Globus pallidus (tissue), 1 donor: ENCODE measurements around the gene RNF167.

ENCODE experiments used
- DNase-seq: peaks from one replicate; pipeline ENCODE4 v3.0.0-alpha.2; 2015; ENCODE audit warnings: low spot score

RNF167 gene

DNA sequence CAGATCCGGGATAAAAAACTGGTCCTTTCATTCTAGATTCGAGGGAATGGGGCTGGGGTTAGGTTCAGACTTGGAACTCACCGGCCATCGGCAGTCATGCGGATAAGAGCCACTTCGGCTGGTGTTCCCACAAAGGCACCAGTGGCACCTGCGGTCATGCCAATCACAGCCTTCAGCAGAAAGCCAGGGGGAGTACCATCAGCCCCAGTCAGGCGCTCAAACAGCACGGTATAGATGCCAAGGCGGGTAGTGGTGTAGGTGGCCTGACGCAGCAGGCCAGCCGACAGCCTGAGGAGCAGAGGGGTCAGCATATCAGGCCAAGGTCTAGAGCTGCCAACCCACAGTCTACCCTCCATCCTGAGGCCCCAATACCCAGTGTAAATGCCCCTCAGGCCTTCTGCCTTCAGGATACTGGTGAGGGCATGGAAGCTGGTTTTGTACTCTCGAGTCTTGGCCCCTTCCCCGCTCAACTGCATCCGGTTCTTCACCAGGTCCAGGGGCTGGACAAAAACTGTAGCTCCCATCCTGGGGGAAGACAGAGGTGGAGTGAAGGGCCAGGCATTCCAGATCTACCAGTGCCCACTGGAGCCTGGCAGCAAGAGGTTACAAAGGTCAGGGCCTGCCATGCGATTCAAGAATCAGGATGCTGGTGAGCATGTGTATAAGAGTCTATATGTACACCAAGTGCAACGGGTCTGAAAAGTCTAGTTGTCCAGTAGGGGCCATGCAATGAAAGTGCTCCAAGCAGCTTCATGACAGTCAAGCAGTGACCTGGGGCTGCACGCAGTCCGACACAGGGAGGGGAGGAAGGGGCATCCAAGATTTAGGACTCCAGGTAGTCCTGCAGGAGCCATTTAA, 1.2 kb upstream of the RNF167 start:
- peak; percentile 12 for DNase-seq

DNA sequence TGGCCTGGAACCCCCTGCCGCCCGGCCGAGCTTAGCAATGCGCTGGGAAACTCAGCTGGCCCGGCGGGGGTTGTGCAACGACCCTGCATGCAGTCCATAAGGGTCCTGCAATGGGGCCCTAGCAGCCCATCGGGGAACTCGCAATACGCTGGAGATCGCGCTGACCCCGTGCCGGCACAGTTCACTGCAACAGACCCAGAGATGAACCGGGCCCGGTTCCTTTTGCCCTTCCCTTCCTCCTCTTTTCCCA, 597 bp upstream of the RNF167 start:
- DNase-seq: no peak

DNA sequence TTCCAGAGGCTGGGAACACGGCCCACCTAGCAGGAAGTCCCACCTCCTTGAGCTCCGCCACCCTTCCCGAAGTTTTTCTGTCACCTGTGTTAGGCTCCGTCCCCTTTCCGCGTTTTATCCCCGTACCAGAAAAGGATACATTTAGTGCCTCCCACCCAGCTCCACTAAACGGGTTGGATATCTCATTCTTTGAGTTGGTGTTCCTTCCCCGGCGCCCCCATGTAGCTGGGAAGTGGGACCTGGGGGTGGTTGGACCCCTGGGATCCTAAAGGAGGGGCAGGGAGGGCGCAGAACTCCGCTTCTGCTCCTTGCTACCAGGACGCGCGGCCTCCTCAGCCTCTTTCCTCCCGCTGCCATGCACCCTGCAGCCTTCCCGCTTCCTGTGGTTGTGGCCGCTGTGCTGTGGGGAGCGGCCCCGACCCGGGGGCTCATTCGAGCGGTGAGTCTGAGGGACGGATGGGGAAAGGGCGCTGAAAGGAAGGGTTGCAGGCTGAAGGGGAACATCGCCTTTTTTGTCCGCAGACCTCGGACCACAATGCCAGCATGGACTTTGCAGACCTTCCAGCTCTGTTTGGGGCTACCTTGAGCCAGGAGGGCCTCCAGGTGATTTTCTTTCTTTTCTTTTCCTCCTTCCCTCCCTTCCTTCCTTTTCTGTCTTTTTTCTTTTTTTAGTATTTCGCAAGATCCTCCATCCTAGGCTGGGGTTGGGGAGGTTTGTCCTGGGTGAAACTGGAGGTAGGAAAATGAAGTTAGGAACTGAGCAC, 669 bp downstream of the RNF167 start:
- no peak for DNase-seq

DNA sequence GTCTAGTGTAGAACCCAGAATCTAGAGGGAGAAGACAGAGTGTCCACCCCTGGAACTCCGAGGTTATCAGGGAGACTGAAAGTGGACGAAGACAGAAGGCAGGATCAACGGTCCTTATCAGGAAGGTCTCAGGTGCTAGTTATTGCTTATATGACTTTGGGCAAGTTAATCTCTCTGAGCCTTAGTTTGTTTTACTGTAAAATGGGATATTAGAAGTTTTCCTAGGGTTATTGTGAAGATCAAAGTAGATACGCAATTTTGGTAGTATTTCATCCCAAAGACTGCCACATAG, 1.2 kb downstream of the RNF167 start:
- DNase-seq: no peak

DNA sequence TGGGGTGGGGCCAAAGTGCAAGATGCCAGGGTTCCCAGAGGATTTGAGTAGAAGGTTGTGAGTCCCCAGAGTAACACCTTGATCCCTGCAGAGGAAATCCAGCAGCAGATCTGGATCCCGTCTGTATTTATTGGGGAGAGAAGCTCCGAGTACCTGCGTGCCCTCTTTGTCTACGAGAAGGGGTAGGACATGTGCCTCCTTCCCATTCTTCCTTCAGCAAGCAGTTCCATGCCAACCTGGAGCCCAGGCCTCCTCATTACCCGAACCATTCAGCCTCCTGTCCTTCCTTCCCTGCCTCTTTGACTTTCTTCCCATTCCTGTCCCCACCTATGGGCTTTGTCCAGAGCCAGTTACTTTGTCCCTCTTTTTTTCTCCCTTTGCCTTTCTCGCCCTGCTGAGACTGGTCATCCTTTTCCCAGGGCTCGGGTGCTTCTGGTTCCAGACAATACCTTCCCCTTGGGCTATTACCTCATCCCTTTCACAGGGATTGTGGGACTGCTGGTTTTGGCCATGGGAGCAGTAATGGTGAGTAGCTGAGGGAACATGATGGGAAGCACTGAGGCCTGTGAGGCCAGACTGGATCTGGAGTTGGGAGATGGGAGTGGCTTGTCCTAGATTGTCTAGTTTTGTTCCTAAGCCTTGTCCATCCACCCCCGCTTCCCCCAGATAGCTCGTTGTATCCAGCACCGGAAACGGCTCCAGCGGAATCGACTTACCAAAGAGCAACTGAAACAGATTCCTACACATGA, 2.9 kb downstream of the RNF167 start:
- DNase-seq: no peak

DNA sequence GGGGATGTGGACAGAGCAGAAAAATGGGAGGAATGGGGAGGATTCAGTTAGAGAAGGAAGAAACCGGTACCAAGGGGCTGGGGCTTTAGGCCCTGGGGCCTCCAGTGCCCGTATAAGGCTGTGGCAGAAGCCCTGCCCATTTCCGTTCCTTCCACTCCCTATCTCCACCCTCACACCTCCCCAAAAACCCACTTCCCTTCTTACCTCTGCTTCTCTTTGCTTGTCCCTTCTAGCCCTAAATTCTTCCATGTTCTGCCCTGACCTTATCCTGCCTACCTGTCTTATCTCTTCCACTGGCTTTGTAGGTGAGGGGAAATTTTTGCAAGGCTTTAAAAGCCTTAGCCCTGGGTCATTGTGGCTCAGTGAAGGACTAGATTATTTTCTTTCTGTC, 4.1 kb downstream of the RNF167 start:
- no peak for DNase-seq

DNA sequence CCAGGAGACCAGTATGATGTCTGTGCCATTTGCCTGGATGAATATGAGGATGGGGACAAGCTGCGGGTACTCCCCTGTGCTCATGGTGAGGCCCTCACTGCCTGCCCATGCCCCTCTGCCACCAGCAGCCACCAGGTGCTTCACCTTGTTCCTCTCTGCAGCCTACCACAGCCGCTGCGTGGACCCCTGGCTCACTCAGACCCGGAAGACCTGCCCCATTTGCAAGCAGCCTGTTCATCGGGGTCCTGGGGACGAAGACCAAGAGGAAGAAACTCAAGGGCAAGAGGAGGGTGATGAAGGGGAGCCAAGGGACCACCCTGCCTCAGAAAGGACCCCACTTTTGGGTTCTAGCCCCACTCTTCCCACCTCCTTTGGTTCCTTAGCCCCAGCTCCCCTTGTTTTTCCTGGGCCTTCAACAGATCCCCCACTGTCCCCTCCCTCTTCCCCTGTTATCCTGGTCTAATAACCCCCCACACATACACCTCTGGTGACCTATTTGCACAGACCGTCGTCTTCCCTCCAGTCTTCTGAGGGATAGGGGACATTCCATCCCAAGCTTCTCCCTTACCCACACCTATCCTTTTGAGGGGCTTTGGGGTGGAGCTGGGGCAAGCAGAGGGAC, 4.6 kb downstream of the RNF167 start:
- no peak for DNase-seq

DNA sequence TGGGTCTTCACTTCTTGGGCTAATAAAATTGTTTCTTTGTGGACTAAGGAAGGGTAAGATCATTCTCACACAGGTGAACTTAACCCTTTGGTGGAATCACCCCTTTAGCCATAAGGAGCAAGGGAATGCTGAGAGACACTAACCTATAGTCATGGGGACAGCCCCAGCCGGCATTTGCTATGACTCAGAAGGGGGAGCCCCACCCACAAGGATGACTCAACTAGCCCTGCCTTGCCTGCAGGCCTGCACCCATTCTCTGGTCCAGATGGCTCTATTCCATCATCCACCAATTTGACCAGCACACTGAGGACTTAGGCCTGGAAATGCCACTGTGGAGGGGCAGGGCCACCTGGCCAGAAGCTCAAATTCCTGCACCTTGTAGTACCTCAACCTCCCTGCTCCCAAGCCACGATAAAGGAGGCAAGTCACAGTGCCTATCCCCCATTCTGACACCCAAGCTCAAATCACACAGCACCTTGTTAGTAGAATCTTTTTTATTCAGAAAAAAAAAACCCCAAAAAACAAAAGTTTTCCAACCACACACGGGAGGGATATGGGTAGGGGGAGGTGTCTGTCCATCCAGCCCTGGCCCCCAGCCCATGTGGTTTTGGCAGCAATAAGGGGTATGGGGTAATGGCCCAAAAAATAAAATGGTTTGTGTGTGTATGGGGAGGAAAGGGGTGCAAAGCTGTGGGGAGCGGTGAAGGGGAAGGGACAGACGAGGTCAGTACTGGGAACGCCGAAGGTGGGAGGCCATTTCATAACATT, 5.3 kb downstream of the RNF167 start:
- no peak for DNase-seq

DNA sequence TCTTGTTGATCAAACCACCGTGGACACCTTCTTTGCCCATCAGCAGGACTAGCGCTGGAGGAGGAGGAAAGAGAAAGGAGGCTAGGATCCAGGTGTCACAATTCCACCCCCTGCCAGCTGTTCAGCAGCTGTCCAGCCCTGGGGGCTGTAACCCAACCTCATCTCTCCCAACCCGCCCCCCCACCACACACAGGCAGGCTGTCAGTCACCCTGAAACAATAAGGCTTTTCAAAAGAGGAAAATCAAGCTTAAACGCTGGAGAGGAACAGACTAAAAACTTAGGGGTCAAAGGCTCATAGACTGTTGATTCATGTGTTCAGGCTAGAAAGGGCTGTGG, 5.8 kb downstream of the RNF167 start:
- no peak for DNase-seq

DNA sequence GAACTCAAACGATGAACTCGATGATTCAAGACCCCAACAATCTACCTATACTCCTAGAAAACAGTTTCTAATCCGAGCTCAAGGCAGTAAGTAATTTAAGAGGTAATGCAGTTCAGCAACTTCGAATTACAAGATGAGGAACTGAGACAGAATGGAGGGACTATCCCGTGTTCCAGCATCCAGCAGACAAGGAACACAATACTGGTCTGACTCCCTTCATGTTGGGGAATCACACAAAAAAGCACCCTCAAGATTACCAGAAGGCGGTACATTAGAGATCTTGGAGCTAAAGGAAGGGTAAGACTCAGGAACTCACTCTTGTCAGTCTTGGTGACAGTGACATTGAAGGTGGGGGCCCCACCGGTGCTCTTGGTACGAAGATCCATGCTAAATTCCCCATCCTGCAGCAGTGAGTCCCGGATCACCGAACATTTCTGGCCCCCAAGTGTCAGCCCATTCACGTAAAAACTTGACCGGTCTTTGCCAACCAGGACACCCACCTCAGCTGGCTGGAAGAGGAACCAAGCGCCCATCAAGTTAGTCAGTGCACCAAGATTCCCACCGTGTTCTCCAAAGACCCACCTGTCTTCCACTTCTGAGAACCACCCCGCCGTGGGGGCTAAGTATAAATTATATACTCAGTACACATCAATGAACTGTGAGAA, 6.4 kb downstream of the RNF167 start:
- DNase-seq: no peak

DNA sequence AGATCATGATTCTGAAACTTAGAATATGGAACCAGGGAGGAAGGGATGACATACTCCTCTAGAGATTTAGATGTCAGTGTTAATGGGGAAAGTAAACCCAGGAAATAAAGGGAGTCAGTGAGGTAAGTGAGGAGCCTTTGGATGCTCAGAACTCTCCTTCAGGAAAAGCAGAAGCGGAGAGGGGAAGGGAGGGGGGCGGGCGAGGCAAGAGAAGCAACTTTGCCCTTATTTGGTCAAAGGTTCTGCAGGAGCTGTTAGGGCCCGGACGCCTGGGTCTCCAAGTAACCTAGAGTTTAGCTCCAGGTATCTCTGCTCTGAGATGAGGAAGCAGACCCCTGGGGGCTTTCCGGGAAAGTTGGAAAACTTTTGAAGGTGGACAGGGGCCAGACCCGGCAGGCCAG, 6.9 kb downstream of the RNF167 start:
- no peak for DNase-seq

DNA sequence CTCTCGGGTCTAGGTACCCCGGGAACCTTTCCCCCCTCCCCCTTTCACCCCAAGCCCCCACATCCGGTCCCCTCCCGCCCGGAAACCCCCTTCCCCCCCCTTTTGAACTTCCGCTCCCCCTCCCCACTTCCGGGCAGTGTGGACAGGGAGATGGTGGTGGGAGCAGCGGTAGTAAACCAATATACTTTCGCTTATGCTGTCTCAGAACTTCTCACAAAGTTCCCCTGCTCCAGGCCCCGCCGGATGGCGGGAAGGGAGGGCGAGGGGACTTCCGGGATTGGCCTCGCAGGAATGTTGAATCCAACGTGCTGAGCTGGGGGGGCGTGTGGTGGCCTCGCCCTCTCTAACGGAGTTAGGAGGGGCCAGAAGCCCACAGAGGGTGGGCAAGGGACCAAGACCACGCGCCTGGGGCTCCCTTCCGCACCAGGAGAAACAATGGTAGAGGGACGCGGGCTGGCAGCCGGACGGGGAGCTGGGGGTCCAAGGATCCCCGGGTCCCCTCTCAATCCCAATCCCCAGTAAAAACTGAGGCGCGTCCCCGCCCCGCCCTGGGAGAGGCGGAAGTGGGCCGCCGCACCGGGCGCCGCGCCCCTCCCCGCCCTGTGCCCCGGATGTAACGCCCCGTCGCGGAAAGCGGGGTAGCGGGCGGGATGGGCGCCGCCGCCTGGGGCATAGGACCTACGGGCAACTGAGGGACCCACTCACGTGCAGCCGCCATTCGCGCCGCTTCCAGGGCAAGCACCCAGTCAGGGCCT, 7.5 kb downstream of the RNF167 start:
- no peak for DNase-seq

DNA sequence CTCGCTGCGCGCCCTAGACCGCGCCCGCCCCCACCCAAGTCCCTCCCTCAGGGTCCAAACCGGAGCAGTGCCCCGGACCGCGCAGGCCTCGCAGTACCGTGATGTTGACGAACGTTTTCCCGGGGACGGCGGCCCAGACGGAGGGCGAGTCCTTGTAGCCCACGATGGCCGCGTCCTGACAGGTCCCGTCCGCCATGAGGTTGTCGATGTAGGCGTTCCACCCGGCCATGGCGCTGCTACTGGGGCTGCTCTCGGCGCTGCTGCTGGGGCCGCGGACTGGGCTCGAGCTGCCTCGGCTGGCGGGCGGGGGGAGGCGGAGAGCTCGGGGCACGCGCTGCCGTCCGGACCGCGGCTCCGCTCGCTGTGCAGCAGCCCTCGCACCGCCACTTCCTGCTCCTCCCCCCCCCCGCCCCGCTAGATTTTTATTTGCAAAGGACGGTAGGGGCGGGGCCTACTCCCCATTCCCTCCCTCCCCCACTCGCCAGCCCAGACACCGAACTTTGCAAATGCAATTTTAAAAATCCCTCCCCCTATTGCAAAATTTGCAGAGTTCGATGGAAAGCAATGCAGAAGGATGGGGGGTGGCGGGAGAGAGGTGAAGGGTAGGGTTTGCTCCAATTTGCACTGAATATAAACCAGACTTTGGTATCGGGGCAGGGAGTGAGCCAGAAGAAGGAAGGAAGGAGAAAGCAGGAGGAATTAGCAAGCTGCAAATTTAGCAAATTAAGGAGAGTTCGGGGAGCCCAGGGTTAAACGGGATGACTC, 8.3 kb downstream of the RNF167 start, which contains the start of gene PFN1:
PFN1 (minus strand) TSS at position 365 of the 765 bp plus-strand sequence; CDS start at position 229, 136 bp downstream.
- DNase-seq: peak; percentile 89

DNA sequence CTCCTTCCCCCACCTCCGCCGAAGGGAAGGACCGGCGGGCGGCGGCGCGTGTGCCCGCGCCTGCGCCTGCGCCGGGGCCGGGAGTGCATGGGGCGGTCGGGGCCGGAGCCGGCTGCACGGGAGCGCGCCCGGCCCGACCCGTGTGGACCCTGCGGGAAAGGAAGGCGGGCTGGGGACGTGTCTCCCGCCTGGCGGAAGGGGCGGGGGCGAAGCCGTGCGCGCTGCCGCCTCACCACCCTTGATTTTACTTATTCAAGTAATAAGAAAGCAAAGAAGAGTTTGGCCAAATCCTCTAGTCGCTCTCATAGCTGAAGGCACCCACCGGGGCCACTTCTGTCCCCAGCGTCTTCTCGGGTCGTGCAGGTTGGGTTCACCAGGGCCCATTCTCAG, 8.9 kb downstream of the RNF167 start:
- peak; percentile 85 for DNase-seq

DNA sequence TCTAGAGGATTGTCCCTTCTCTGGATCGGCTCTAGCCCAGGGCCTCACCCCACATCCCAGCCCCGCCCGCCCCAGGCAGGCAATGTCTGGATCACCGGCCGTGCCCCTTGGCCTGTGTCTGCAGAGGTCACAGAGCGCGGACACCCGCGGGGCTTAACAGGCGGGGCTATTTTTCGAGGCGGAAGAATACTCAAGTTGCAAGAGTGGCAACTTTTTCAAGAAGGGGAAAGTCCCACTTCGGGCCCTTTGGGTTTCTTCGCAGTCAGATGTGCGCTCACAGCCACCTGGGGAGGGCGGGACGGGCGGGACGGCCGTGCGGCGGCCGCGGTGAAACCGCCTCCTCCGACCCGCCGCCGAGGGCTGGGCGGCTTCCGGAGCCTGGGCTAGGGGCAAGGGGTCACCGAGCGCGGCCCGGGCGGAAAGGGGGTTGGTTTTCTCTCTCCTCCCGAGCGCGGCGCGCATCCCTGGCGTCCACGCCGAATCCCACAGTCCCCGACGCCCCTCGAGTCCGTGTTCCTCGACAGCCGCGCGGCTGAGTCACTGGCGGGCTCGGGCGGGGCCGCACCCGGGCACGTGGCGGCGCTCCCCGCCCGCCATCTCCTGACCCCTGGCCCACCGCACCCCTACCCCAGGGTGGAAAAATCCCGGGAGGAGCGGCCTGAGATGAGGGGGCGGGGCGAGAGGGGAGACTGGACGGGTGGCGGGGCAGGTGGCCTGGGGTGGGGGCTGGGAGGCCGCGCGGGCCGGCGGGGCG, 9.4 kb downstream of the RNF167 start:
- DNase-seq: no peak

DNA sequence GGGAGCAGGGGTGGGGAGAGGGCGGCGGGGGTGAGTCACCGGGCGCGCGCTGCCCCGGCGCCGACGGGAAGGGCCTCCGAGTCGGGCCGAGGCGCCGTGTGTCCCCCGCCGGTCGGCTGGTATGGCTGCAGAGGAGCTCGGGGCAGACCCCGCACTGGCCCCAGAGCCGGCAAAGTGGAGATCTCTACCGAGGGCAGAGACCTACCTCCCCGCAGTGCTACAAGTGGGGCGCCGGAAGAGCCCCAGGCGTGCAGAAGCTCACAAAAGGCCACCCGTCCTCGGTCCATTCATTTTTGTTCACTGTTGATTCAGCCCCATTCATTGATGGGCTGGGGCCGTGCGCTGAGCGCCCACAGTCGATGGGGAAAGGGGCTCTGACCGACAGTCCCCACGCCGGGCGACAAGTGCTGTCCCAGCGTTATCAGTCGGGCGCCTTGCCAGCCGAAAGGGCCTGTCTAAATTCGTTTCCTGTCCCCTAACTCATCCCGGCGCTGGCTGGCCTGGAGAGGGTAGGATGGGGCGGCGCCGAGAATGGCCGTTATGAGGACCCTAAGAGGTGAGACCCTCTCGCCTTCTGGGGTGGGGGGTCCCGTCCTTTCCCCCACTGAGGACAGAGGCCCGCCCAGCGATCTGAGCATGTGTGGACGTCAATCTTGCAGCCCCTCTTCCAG, 10.1 kb downstream of the RNF167 start:
- DNase-seq: no peak

DNA sequence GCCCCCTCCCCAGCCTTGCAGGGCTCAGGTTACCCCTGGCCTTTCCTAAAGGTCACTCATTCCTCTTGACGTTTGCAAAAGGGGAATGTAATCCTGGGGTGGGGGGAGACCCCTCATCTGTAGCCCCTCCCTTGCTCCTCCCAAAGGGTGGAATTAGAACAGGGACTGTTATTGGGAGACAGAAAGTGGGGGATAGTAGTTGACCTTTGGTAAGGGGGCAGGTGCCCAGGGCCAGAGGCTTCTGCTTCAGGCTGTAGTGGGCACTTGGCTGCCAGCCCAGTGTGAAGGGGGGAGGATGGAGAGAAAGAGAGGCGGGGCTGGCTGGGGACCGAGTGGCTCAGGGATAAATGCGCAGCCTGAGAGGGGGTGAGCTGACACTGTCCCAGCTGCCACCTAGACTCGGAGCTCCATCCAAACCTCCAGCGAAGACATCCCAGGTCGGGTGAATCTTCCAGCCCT, 10.7 kb downstream of the RNF167 start, which contains the start of gene ENO3:
ENO3 (plus strand) TSS at position 374 of the 459 bp plus-strand sequence. CDS start 711 bp downstream, outside the sequence.
- no peak for DNase-seq

DNA sequence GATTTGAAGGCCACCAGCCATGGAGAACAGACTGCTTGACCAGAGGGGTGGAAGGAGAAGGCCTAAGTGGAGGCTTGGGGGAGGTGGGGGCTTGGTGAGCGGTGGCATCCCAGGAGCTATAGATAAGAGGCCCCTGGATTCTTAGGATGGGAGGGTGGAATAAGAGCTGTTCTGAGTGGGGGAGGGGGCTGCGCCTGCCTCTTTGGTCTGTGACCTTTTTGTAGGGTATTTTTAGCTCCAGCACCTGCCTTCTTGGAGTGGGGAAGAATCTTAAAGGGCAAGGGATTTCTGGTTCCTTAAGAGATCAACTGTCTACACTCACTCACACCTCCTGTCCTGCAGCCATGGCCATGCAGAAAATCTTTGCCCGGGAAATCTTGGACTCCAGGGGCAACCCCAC, 11.4 kb downstream of the RNF167 start:
- DNase-seq: no peak
